NCI-H510A (cell line): Measurements from ENCODE around the gene PPM1B.
A peak's percentile ranks its signal among the peaks of the same experiment; 100 is the strongest.
"Not testable (repeated sequence)": the region's sequence is repeated elsewhere in the genome, so short reads cannot be mapped to it uniquely, and the experiment has no call there.

ENCODE experiments used
- DNase-seq: peaks from one replicate; lab custom pipeline; 2025; lab: John Stamatoyannopoulos, UW

The PPM1B gene

GRCh38 chr2:44168681-44169154 lies at the start of gene PPM1B:
Gene PPM1B (plus strand): TSS chr2:44168875. CDS start chr2:44201200, 32,325 bp downstream.
- peak; percentile 99 for DNase-seq

DNA sequence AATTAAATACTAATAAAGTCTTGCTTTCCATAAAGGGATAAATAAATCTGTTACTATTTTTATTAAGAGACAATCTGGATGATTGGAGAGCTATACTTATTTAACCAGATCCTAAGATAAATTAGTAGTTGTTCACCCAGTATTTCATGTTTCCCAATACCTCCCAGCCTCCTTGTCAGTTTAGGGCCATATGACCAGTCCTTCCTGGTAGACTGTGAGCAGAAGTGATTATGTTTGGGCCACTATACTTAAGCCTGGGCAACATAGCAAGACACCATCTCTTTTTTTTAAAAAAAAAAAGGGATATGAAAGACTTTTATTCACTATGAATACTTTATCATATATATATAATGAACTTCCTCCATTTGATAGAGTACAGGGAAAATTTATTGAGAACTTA lies 48.8 kb upstream of the PPM1B start:
- DNase-seq: no peak

DNA sequence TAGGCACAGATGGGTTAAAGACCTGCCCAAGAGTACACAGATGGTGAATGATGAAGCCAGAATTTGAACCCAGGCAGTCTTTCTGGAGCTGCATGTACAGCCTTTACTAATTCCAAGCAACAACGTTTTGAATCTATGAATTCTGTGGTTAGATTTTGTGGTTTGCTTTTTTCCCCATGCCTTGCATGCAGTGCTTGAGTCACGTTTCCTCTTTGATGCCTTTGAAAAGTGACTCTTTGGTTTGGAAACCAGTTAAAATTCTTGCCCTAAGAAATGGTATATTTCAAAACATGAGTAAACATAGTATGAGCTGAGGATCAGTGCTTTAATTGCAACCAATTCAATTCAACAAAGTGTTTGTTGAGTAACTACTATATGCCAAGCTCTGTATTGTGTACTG lies 48.2 kb upstream of the PPM1B start:
- no peak for DNase-seq

DNA sequence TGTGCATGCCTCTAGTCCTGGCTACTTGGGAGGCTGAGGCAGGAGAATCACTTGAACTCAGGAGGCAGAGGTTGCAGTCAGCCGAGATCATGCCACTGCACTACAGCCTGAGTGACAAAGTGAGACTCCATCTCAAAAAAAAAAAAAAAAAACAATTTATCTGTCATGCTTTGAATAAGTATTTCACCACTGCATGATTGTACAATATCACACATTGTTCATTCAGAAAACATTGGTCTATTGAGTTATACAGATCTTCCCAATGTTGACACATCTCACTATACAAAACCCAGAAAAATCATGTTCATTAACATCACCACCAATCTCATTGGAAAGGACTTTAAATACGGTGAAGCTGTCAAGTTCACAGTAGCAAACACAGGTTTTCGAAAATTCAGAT lies 46.8 kb upstream of the PPM1B start:
- no peak for DNase-seq

DNA sequence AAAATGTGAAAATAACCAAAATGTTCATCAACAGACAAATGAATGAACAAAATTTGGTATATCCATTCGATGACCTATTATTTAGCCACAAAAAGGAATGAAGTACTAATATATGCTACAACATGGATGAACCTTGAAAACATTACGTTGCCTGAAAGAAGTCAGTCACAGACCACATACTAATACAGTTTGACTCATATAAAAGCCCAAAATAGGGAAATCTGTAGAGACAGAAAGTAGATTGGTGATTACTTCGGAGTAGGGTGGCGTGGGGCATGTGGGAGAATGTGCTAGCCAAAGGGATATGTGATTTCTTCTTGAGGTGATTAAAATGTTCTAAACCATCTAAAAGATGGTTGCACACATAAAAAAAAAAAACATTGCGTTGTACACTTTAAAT lies 44.2 kb upstream of the PPM1B start:
- DNase-seq: no peak

DNA sequence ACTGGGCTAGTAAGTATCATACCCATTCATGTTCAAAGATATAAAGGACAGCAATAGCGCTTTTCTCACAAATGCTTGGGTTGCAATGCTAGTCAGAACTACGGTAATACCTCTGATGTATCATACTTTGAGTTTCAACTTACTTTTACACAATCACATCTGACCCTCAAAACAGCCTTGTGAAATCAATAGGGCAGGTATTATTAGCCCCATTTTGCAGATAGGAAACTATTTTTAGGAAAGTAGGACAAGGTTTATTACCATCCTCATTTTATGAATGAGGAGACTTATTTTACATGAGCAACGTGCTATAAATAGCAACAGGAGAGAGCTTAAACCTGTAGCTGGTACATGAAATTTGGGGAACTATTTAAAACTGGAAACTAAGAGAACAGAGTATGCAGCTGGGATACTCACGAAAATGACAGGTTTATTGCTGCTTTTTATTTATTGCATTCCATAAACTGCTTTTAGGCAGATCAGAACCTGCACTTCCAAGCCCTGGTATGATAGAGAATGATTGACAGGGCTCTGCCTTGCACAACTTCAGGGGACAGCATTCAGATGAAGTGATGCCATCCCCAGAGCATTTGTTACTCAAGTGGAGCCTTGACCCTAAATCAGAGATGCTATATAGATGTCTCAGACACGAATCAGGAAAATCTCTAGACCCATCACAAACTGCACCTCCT lies 42.4 kb upstream of the PPM1B start:
- no peak for DNase-seq

DNA sequence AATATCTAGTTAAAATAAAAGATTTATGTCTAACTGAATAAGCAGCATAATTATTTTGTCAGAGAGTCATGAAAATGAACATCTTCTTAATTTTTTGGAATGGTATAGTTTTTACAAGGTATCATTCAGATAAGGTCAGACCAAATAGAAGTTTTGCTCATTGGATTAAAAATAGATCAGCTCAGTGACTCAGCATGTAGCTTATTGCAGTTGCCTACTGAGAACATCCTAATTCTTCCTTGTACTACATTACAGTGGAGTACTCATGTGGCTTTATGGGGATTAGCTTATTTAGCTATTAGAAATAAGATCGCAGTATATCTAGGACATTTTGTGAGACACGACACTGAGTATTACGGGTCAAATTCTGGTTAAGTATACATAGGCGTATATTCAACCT lies 38.2 kb upstream of the PPM1B start:
- DNase-seq: no peak

DNA sequence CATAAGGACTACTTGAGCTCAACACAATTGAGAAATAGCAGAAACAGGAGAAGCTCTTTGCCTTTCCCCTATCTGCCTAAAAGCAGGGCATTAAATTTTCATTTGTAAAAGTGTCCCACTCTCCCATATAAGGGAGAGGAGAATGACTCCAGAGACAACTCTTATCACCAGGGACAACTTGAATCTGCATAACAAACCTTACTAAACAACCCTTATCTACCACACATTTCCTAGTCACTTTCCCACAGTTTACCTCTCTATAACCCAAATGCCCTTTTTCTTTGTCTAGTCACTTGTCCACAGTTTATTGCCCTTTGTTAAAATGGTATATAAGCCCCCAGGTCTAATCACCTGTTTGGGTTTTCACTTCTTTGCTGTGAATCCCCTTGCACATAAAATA lies 37.5 kb upstream of the PPM1B start:
- DNase-seq: no peak

- DNase-seq: not testable (repeated sequence)
Measured at GRCh38 chr2:44133602-44134001, 35.1 kb upstream of the PPM1B start.

- no peak for DNase-seq
Measured at GRCh38 chr2:44134848-44135247, 33.8 kb upstream of the PPM1B start.

- DNase-seq: no peak
Measured at GRCh38 chr2:44135296-44135695, 33.4 kb upstream of the PPM1B start.

- no peak for DNase-seq
Measured at GRCh38 chr2:44135771-44136170, 32.9 kb upstream of the PPM1B start.

- no peak for DNase-seq
Measured at GRCh38 chr2:44136252-44136651, 32.4 kb upstream of the PPM1B start.

DNA sequence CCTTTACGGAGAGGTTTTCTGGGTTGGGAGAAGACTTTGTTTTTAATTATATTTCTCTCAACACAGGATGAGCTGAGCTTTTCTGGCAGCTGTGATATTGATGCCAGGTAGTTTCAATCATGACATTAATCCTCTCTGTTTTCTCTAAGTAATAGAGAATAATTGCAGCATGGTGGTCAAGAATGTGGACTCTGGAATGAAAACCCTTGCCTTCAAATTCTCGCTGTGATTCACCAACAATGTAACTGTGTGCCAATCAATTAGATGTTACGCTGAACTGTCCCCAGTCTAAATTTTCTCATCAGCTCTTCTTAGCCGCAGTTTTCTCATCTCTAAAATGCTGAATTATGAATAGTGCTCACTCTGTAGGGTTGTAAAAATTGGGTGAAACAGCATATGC lies 31.6 kb upstream of the PPM1B start:
- no peak for DNase-seq

- no peak for DNase-seq
Measured at GRCh38 chr2:44137872-44138551, 30.7 kb upstream of the PPM1B start.

DNA sequence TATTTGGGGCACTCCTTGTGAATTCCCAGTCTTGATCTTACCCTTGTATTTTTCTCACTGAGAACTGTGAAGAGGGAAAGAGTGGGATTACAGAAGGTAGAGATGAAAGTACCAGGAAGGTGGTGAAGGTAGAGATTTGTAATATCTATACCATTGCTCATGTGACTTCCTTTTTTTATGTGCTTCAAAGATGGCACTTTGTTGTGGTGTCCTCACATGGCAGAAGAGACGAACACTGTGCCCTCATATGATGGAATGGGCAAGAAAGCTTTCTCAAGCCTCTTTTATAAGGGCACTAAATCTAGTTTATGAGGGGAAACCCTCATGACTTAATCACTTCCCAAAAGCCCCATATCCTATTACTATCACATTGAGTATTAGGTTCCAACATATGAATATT lies 28.9 kb upstream of the PPM1B start:
- DNase-seq: no peak

- DNase-seq: no peak
Measured at GRCh38 chr2:44142306-44142705, 26.4 kb upstream of the PPM1B start.

GRCh38 chr2:44143701-44144100 lies 25.0 kb upstream of the PPM1B start:
- no peak for DNase-seq

- DNase-seq: no peak
Measured at GRCh38 chr2:44148999-44149398, 19.7 kb upstream of the PPM1B start.

DNA sequence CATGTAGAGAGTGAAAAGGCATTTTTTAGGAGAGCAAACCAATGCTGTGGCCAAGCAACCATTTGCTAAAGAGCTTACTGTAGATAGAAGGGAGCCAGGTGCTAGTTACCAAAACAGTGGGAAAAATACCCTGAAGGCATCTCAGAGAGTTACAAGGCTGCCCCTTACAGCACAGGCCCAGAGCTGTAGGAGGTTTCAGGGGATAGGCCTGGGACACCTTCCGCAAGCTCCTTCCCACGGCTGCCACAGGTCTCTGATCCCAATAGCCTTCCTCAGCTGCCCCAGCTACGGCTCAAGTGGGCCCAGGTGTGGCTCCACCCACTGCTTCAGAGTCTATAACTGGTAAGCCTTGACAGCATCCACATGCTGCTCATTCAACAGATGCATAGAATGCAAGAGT lies 18.2 kb upstream of the PPM1B start:
- DNase-seq: no peak

DNA sequence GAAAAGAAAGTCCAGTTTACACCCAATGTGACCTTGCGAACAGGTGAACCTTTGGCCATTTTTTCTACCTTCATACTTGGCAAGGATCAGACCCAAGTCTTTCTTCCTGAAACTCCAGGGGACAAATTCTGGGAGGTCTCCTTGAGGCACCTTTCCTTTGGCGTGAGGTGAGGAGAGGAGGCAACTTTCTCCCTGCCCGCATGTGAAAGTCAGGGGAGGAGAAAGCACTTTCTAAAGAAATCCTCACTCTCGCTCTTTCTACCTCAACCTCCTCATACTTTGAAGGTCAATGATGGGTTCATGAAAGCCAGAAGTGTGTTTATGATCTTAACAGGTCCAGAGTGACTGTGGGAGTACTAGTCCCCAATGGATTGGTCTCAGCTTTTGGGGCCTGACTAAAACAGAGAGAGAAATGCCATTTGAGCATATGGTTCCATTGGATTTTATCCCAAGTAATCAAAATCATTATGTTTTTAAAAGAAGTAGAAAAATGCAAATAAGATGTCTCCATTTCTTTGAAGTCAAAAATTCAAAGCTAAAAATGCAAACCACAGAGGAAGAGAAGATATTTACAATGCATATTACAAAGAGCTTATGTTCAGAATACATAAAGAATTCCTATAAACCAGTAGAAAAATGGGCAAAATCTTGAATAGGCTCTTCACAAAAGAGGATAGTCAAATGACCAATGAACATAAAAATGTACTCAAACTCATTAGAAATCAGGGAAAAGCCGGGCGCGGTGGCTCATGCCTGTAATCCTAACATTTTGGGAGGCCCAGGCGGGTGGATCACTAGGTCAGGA lies 15.6 kb upstream of the PPM1B start:
- no peak for DNase-seq

- DNase-seq: no peak
Measured at GRCh38 chr2:44155666-44156446, 12.8 kb upstream of the PPM1B start.
